HepG2 (cell line): ENCODE results near the gene NSL1.

ENCODE experiments used
- ARID3A ChIP-seq: IDR thresholded peaks from 2 replicates; pipeline ENCODE4 v1.6.1; 2012; ENCODE audit warnings: low read depth, low read length, improper control_type of control experiment
- ATF4 ChIP-seq, 2 experiments: fragments of 450-650 bp in 1 of 2; sonication (generic) in 1 of 2; formaldehyde crosslinking; IDR thresholded peaks; 2 replicates each; pipeline versions ENCODE4 v1.5.0 to v1.8.0; 2020 to 2022; ENCODE audit warnings: mild to moderate bottlenecking in 1 of 2, missing genetic modification reagents in 1 of 2
- CTCF ChIP-seq: sonication (generic); formaldehyde crosslinking; IDR thresholded peaks from 2 replicates; pipeline ENCODE4 v1.5.0; 2020; ENCODE audit warnings: mild to moderate bottlenecking, missing genetic modification reagents, moderate library complexity
- EZH2 ChIP-seq: conservative IDR thresholded peaks from 2 replicates; pipeline ENCODE4 v1.6.1; 2012; ENCODE audit warnings: mild to moderate bottlenecking, low read depth, low read length, moderate library complexity
- GABPA ChIP-seq, 2 experiments: IDR thresholded peaks; 2 replicates each; pipeline ENCODE4 v1.6.1; 2011 to 2016; ENCODE audit warnings: low read depth in 2 of 2, low read length in 1 of 2, missing biosample characterization in 1 of 2, missing genetic modification characterization in 1 of 2
- HCFC1 ChIP-seq: fragments of 150-350 bp; IDR thresholded peaks from 2 replicates; pipeline ENCODE4 v1.6.1; 2014; ENCODE audit warnings: low read depth, low read length
- ONECUT2 ChIP-seq: sonication (generic); formaldehyde crosslinking; IDR thresholded peaks from 2 replicates; pipeline ENCODE4 v1.4.0; 2020; ENCODE audit warnings: missing genetic modification reagents
- POLR2A ChIP-seq, 2 experiments: IDR thresholded peaks; 2 replicates each; pipeline ENCODE4 v1.6.1; 2011; ENCODE audit warnings: low read depth in 2 of 2, low read length in 2 of 2, mild to moderate bottlenecking in 1 of 2, moderate library complexity in 1 of 2; ENCODE audit not compliant: insufficient read depth in 1 of 2
- POLR2AphosphoS5 ChIP-seq: IDR thresholded peaks from 2 replicates; pipeline ENCODE4 v1.6.1; 2012; ENCODE audit warnings: low read depth, low read length
- TIGD3 ChIP-seq: sonication (generic); formaldehyde crosslinking; IDR thresholded peaks from 2 replicates; pipeline ENCODE4 v1.5.1; 2020; ENCODE audit warnings: mild to moderate bottlenecking, missing genetic modification reagents, borderline replicate concordance
- ZFP41 ChIP-seq: sonication (generic); formaldehyde crosslinking; IDR thresholded peaks from 2 replicates; pipeline ENCODE4 v1.4.0; 2020; ENCODE audit warnings: mild to moderate bottlenecking, missing genetic modification reagents, borderline replicate concordance
- ZNF274 ChIP-seq: sonication (generic); formaldehyde crosslinking; IDR thresholded peaks from 2 replicates; pipeline ENCODE4 v1.5.1; 2020; ENCODE audit warnings: mild to moderate bottlenecking, missing genetic modification reagents
- ZNF564 ChIP-seq: sonication (generic); formaldehyde crosslinking; IDR thresholded peaks from 2 replicates; pipeline ENCODE4 v1.8.1; 2023; ENCODE audit warnings: mild to moderate bottlenecking, missing genetic modification reagents
- ZNF710 ChIP-seq: sonication (generic); formaldehyde crosslinking; IDR thresholded peaks from 2 replicates; pipeline ENCODE4 v1.5.0; 2020; ENCODE audit warnings: mild to moderate bottlenecking, missing genetic modification reagents, borderline replicate concordance

GRCh38 chr1:212677573-212677972 is 114.0 kb downstream of the NSL1 start:
- TF ChIP-seq ONECUT2 (CRISPR knock-in tag) (no peak), HCFC1 (no peak), TIGD3 (no peak), EZH2 (no peak), POLR2A (IDR thresholded peaks at IDR 0.05; ENCODE audit: insufficient read depth in 1 of 2, low read depth in 2 of 2, low read length in 2 of 2) (no peak), ZNF274 (CRISPR knock-in tag) (no peak), ZNF710 (no peak), GABPA (IDR thresholded peaks at IDR 0.05; ENCODE audit: low read depth, low read length) (no peak), GABPA (CRISPR knock-in tag; IDR thresholded peaks at IDR 0.05; ENCODE audit: low read depth) (no peak), ATF4 (CRISPR knock-in tag; IDR thresholded peaks at IDR 0.05) (no peak), CTCF (CRISPR knock-in tag) (no peak), ZFP41 (CRISPR knock-in tag) (no peak), POLR2AphosphoS5 (no peak), ARID3A (no peak), ZNF564 (CRISPR knock-in tag) (no peak)
